PFSK-1 (cell line): ENCODE results near the gene FAAP20.
A peak's percentile ranks its signal among the peaks of the same experiment; 100 is the strongest.

Experiments
- FOXP2 ChIP-seq: optimal IDR thresholded peaks from 2 replicates; pipeline ENCODE3; 2011; ENCODE audit warnings: borderline replicate concordance, control low read depth, inconsistent platforms; ENCODE audit not compliant: insufficient read depth; ENCODE audit errors: extremely low read length, extremely low read depth
- POLR2AphosphoS5 ChIP-seq: IDR thresholded peaks from 2 replicates; pipeline ENCODE4 v1.6.1; 2012; ENCODE audit warnings: low read depth, mild to moderate bottlenecking, control low read depth, low read length, moderate library complexity
- REST ChIP-seq, 2 experiments: IDR thresholded peaks; 2 replicates each; pipeline versions ENCODE4 v1.6.1 to v1.8.0; 2011 to 2012; ENCODE audit warnings: low read depth in 2 of 2, low read length in 2 of 2, control low read depth in 1 of 2, inconsistent platforms in 1 of 2, mild to moderate bottlenecking in 1 of 2, moderate library complexity in 1 of 2; ENCODE audit not compliant: insufficient read depth in 1 of 2
- SIN3A ChIP-seq: IDR thresholded peaks from 2 replicates; pipeline ENCODE4 v1.6.1; 2012; ENCODE audit warnings: mild to moderate bottlenecking, low read length, moderate library complexity, borderline replicate concordance; ENCODE audit not compliant: insufficient read depth
- TAF1 ChIP-seq: IDR thresholded peaks from 2 replicates; pipeline ENCODE4 v1.6.1; 2012; ENCODE audit warnings: low read length, control low read depth, borderline replicate concordance; ENCODE audit not compliant: insufficient read depth

The FAAP20 gene

GRCh38 chr1:2232916-2233438 lies 38.4 kb upstream of the FAAP20 start:
- TF ChIP-seq REST (IDR thresholded peaks at IDR 0.05; ENCODE audit: insufficient read depth in 1 of 2, low read depth in 2 of 2, low read length in 2 of 2) (no peak), POLR2AphosphoS5 (no peak), FOXP2 (no peak), TAF1 (no peak), SIN3A (no peak)

GRCh38 chr1:2232255-2232915 lies 37.8 kb upstream of the FAAP20 start:
- TF ChIP-seq TAF1 (no peak), REST (IDR thresholded peaks at IDR 0.05; ENCODE audit: insufficient read depth in 1 of 2, low read depth in 2 of 2, low read length in 2 of 2) (no peak), FOXP2 (no peak), POLR2AphosphoS5 (no peak), SIN3A (no peak; the same call in 1 of the 2 replicates)

- TF ChIP-seq FOXP2 (no peak), TAF1 (no peak), SIN3A (no peak), REST (IDR thresholded peaks at IDR 0.05; ENCODE audit: insufficient read depth in 1 of 2, low read depth in 2 of 2, low read length in 2 of 2) (no peak), POLR2AphosphoS5 (no peak)
These were observed 37.1 kb upstream of the FAAP20 start for GRCh38 chr1:2231532-2232254.

- TF ChIP-seq POLR2AphosphoS5 (no peak), SIN3A (0 out of 2 replicates have a peak, but pooled peaks have one; percentile 24)
These were observed 36.4 kb upstream of the FAAP20 start for GRCh38 chr1:2230781-2231531.
